IMR-90 (cell line): ENCODE results near the gene CDH23.

ENCODE experiments used
- CEBPB ChIP-seq: IDR thresholded peaks from 2 replicates; pipeline ENCODE4 v1.6.1; 2012; ENCODE audit warnings: low read depth, low read length, improper control_type of control experiment
- CTCF ChIP-seq: conservative IDR thresholded peaks from 2 replicates; pipeline ENCODE4 v1.5.1; 2012; ENCODE audit warnings: mild to moderate bottlenecking, low read depth, low read length, improper control_type of control experiment
- ELK1 ChIP-seq: fragments of 150-350 bp; IDR thresholded peaks from 2 replicates; pipeline ENCODE4 v1.6.1; 2016; ENCODE audit warnings: low read depth, mild to moderate bottlenecking, low read length, moderate library complexity, borderline replicate concordance
- MAZ ChIP-seq: IDR thresholded peaks from 2 replicates; pipeline ENCODE4 v1.6.1; 2012; ENCODE audit warnings: low read depth, mild to moderate bottlenecking, low read length, improper control_type of control experiment, moderate library complexity, borderline replicate concordance
- MXI1 ChIP-seq: IDR thresholded peaks from 2 replicates; pipeline ENCODE4 v1.6.1; 2012; ENCODE audit warnings: low read depth, mild to moderate bottlenecking, low read length, moderate library complexity, borderline replicate concordance
- POLR2A ChIP-seq: IDR thresholded peaks from 2 replicates; pipeline ENCODE4 v1.6.1; 2012; ENCODE audit warnings: mild to moderate bottlenecking, low read depth, low read length
- RFX5 ChIP-seq: IDR thresholded peaks from 2 replicates; pipeline ENCODE4 v1.8.0; 2012; ENCODE audit warnings: low read depth, mild to moderate bottlenecking, low read length, moderate library complexity

GRCh38 chr10:71720288-71720687 lies 323.6 kb downstream of the CDH23 start:
- no peak for TF ChIP-seq POLR2A
- no peak for TF ChIP-seq CTCF
- no peak for TF ChIP-seq MAZ
- no peak for TF ChIP-seq RFX5
- TF ChIP-seq ELK1 = no peak
- no peak for TF ChIP-seq MXI1
- no peak for TF ChIP-seq CEBPB
